NCI-H2171 treated with DMSO at 0.1 percent for 48 hours (cell line): ENCODE results near the gene SPRR2D.
"Not testable (repeated sequence)": the region's sequence is repeated elsewhere in the genome, so short reads cannot be mapped to it uniquely, and the experiment has no call there.

Experiments
- DNase-seq: peaks from one replicate; lab custom pipeline; 2025; lab: John Stamatoyannopoulos, UW

Gene SPRR2D

DNA sequence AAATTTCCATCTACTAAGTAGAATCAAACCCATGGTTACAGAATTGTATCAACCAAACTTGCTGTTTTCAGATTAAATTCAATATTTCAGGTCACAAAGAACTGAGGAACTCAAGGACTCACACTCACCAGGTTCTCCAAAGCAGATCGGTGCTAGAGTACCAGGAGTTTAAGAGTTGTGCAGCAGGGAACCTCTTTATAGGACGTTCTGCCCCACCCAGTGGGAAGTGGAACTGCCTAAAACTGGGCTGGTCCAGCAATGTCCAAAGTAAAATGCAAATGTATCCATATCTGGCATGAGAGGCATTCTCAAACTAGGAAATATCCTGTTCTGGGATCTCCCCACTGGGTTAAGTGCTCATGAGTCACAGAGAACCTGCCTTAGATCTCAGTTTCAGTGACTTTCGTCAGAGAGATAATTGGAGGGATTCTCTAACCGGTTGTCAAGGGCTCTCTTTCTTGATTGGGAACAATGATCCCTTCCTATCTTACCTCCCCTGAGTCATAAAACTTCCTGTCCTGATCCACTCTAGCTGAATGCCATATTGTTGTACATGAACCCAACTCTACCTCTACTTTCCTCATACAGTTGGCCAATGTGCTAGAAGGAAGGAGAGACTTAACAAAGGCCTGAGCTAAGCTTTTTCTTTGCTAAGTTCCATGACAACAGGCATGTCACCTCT lies at the start of gene SPRR2D:
SPRR2D (minus strand) TSS at position 171 of the 682 bp plus-strand sequence. CDS start 774 bp downstream, outside the sequence.
- no peak for DNase-seq

DNA sequence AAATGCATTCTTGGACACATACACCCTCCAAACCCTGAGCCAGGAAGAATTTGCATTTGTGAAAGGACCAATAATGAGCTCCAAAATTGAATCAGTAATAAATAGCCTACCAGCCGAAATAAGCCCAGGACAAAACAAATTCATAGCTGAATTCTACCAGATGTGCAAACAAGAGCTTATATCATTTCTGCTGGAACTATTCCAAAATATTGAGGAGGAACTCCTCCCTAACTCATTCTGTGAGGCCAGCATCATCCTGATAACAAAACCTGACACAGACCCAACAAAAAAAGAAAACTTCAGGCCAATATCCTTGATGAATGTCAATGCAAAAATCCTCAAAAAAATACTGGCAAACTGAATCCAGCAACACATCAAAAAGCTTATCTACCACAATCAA lies 46.7 kb upstream of the SPRR2D start:
- DNase-seq, result no peak

DNA sequence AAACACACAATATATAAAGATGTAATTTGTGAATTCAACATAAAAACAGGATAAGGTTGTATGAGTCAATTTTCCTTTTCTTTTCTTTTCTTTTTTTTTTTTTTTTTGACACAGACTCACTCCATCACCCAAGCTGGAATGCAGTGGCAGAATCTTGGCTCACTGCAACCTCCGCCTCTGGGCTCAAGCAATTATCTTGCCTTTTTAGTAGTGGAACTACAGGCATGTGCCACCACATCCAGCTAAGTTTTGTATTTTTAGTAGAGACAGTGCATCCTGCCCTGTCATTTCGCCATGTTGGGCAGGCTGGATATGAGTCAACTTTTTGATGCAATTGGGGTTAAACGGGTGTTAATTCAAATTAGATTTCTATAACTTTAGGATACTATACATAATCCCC lies 40.8 kb upstream of the SPRR2D start:
- no peak for DNase-seq

DNA sequence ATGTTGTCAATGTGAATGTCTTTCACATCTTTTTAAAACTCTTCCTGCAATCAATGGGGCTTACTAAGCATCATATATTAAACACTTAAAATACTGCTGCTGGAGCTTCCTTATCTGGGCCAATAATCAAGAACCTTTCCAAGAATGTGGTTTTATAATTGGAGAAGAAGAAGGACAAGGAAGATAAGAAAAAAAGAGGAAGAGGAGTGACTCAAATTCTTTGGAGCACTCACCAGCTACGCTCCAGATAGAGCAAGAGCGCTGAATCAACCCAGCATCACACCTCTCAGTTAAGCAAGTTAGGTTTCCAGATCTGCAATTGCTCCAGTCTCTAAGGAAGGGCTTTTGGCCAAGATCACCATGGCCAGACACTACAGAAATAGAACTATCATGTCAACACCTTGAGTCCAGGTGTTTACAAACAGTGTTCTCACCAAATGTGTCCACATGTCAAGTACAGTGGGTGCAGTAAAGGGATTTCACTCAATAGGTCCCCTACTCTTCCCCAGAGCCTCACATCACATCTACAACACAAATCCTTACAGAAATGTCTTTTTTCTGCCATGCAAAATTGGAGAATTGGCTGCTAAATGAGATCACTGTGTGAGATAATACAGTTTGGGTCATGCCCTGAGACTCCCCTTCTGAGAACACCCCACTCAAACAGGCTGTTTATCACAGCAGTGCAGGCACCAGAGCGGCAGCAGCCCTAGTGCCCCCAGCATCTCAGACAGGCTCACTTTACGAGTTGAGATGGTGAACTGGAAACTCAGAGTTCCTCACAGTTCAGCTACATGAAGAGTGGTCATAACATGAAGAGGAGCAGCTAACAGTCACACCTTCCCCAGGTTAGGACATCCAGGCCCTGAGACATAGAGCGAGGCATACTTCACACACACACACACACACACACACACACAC lies 32.1 kb upstream of the SPRR2D start:
- no peak for DNase-seq

DNA sequence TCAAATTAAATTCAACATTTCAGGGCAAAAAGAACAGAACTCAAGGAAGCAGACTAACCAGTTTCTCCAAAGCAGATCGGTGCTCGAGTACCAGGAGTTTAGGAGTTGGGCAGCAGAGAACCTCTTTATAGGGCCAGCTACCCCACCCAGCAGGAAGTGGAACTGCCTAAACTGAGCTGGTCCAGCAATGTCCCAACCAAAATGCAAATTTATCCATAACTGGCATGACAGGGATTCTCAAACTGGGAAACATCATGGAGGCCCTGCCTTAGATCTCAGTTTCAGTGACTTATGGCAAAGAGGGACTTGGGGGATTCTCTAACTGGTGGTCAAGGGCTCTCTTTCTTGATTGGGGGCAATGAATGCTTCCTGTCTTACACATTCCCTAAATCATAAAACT lies 30.6 kb upstream of the SPRR2D start, which contains the start of gene SPRR2B:
SPRR2B (minus strand) TSS at position 101 of the 400 bp plus-strand sequence. CDS start 772 bp downstream, outside the sequence.
- no peak for DNase-seq

DNA sequence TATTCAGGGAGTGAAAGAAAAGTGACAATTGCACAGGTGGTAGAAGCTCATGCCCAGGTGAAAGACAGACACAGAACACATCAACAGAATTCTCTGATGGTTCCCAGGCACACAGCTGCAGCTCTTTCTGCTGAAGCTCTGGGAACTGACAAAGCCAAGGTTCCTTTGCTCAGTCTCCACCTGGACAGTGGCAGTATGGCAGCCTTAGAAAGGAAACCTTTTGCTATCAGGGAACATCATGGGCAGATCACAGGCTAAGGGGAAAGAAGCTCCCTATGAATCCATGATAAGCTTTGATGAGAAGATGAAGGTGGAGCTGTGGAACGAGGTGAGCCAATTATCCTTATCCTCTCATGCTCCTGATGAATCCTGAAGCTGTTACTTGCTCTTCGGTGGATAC lies 29.3 kb upstream of the SPRR2D start:
- no peak for DNase-seq

DNA sequence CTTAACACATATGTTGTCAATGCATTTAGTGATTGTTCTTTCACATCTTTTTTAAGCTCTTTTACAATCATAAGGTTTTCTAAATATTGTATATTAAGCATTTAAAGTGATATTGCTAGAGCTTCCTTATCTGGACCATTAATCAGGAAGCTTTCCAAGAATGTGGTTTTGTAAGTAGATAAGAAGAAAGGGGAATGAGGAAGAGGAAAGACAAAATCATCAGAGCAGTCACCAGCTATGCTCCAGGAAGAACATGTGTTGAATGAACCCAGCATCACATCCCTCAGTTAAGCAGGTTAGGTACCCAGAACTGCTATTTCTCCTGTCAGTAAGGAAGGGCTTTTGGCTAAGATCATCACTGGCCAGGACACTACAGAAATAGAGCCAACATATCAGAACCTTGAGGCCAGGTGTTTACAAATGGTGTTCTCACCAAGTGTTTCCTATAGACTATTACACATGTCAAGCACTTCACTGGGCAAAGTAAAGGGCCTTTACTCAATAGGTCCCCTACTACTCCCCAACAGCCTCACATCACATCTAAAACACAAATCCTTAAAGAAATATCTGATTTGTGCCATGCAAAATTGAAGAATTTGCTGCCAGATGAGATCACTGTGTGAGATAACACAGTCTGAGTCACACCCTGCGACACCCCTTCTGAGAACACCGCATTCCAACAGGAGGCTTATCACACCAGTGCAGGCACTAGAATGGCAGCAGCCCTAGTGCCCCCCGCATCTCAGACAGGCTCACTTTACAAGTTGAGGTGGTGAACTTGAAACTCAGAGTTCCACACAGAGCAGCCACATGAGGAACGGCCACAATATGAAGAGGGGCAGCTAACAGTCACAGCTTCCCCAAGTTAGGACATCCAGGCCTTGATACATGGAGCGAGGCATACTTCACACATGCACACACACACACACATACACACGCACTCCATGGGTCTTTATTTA lies 18.2 kb upstream of the SPRR2D start:
- no peak for DNase-seq

DNA sequence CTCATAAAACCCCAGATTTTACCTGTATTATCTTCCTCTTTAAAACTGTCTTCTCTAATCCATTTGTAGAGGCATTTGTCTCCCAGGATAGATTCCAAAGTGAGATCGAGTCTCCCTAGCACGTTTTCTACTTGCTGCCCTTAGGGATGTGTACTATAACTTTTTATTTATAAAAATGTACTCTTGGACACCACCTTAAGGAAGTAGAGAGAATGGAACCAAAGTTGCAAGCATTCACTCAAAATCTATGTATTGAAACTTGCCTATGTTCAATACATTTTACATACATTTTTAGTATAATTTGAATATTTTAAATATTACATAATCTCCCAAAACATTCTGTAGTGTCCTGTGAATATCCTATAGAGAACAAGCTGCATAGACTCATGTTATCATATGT lies 17.2 kb upstream of the SPRR2D start:
- DNase-seq, result no peak

DNA sequence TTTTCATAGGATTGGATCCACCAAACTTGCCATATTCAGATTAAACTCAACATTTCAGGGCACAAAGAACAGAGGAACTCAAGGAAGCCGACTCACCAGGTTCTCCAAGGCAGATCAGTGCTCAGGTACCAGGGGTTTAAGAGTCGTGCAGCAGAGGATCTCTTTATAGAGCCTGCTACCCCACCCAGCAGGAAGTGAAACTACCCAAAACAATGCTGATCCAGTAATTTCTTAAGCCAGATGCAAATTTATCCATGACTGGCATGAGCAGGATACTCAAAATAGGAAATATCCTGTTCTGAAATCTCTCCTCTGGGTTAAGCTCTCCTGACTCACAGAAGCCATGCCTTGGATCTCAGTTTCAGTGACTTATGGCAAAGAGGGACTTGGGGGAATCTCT lies 16.5 kb upstream of the SPRR2D start, which contains the start of gene SPRR2A:
SPRR2A (minus strand) TSS at position 138 of the 400 bp plus-strand sequence. CDS start 777 bp downstream, outside the sequence.
- DNase-seq, result no peak

DNA sequence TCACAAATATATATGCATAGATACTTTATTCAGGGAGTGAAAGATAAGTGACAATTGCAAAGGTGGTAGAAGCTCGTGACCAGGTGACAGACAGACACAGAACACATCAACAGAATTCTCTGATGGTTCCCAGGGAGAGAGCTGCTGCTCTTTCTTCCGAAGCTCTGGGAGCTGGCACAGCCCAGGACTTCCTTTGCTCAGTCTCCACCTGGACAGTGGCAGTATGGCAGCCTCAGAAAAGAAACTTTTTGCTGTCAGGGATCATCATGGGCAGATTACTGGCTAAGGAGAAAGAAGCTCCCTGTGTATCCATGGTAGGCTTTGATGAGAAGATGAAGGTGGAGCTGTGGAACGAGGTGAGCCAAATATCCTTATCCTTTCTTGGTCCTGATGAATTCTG lies 15.2 kb upstream of the SPRR2D start:
- not testable (repeated sequence) for DNase-seq

DNA sequence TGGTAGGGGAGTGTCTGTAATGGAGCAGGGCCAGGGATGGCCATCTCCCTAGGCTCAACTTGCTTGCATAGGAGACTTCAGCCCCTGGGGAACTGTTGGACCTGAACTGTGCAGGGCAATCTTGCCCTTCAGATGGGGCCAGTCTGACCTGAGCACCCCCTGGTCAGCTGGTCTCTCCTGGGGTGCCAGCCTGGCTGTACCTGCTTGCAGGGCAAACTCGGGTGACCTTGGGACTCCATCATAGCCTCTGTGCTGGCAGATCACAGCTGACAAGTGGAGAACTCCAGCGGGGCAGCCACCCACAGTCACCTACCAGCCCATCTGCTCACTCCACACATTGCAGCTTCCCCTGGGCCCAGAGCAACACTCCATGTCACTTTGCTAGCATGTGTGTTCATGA lies 8.3 kb upstream of the SPRR2D start:
- no peak for DNase-seq

DNA sequence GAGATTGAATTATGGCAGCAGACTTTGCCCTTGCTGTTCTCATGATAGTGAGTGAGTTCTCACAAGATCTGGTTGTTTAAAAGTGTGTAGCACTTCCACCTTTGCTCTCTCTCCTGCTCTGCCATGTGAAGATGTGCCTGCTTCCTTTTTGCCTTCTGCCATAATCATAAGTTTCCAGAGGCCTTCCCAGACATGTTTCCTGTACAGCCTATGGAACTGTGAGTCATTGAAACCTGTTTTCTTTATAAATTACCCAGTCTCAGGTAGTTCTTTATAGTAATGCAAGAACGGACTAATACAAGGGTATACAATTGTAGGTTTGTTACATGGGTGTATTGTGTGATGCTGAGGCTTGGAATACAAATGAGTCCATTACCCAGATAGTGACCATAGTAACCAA lies 5.7 kb downstream of the SPRR2D start:
- no peak for DNase-seq

DNA sequence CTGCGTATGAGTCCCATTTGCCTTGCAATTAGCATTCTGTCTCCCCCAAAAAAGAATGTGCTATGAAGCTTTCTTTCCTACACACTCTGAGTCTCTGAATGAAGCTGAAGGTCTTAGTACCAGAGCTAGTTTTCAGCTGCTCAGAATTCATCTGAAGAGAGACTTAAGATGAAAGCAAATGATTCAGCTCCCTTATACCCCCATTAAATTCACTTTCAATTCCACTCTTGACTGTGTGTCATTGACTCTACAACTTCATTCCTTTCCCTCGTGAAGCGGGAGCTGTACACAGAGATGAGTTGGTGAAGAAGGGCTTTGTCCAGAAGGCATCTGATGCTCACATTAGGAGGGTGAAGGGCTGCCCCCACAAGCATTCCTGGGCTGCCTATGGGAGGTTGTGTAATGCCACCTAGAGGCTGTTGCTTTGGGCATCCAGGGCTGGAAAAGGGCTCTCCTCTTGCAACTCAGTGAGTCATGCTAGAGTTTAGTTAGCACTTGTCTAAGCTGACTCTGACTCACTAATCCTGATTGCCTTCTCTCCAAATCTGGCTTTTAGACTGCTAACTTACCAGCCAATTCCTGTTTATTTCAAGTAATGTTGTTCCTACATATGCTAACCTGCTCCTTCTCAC lies 8.1 kb downstream of the SPRR2D start:
- DNase-seq, result no peak

DNA sequence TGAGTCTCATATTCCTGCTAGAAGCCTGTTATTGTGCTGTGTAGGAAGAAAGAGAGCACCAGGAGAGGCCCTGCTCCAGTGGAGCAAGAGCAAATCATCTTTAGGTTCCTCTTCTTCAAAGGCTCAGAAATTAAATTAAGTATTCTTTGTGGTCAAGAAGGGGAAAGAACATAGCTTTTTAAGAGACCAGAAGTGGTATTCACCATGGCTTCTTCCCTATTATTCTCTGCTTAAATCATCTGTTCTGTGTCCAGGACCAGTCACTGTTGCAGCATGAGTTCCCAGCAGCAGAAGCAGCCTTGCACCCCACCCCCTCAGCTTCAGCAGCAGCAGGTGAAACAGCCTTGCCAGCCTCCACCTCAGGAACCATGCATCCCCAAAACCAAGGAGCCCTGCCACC lies 8.8 kb downstream of the SPRR2D start:
- DNase-seq, result no peak

DNA sequence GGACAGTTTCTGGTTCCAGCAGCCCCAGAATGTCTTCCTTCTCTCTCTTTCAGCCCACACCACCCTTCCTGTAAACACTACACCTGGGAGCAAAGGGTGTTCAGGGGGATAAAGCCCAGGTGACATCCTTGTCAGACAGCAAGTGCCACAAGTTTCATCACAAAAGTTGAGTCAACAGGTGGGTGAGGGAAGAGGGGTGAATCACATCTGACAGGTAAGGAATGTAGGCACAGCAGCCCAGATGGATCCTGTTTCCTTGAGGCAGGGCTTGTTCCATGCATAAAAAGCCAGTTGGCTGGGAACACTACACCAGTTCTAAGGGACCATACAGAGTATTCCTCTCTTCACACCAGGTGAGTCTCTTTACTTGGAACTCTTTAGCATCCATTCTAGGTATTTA lies 10.0 kb downstream of the SPRR2D start, which contains the start of gene SPRR1B:
SPRR1B (plus strand) TSS at position 309 of the 400 bp plus-strand sequence. CDS start 1,143 bp downstream, outside the sequence.
- DNase-seq, result no peak

DNA sequence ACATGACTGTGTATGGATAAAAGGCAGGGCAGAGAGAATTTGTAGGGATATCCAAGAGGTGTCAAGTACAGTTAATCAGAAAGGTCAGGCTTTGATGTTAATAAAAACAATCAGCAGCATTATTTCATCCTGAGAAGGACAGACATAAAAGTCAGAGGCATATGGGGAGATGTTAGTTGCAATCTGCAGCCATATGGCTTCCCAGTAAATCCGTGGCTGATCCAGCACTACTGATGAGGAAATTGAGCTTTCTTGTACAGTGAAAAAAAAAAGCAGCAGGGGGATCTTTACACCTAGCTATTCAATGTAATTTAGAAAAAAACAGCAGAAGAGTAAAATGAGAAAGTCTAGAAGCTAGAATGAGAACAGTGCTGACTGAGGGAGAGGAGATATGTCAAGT lies 12.2 kb downstream of the SPRR2D start:
- peak; percentile 41 for DNase-seq

DNA sequence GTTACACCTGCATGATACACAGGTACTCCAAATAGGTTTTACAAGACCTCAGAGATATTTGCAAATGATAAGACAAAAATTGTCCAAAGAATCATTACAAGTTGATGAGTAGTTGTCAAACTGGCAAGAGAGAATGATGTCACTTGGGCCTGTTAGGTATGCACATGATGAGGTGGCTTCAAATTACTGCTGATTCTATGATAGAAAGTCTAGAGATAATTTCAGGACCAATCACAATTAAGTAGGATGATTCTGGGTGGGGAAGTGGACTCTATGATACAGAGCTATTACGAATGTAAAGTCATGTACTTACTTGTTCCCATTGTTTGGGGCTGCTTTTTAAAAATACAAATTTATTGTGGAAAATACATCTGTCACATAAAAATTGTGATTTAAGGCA lies 15.1 kb downstream of the SPRR2D start:
- no peak for DNase-seq

DNA sequence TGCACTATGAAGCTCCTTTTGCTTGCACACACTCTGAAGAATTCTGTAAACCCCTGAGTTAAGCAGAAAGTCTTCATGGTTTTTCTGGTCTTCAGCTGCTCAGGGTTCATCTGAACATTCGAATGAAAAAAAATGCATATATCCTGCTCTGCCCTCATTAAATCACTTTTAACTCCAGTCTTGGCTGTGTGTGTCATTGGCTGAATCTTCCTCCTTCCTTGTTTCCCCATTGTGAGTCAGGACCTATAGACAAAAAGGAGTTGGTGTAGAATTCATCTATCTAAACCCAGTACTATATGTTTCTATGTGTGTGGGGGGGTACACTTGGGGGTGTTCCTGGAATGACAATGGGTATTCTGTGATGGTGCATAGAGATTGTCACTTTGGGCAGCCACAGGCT lies 16.5 kb downstream of the SPRR2D start:
- DNase-seq, result no peak

DNA sequence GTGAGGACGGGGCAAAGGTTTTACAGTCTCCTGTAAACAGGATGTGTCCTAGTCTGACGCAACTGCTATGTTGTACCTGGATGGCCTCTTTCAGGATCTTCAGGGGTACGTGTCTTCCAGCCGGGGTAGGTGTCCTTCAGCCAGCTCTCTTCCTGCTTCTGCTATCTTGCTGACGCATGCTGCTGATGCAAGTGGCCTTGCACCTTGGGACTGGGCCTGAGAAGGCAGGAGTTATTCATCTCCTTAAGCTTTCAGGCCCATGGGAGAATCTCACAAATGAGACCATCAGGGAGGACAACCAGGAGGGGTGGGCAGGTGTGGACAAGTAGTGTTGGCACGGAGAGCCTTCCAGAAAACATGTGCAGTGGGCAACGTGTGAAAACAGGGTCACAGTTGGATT lies 17.8 kb downstream of the SPRR2D start:
- DNase-seq, result no peak

DNA sequence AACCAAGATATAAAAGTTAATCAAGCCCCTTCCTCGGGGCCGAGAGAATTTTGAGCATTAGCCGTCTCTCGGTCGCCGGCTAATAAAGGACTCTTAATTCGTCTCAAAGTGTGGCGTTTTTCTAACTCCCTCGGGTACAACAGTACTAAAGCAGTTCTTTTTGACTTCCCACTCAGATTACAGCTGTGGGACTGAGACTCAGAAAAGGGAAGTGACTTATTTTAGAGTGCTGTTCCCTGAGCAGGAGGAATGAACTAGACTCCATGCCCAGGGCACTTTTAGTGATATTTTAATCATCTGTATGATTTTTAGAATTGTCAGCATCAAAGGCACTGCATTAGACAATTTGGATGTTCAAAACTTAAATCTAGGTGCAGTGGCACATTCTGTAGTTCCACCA lies 18.6 kb downstream of the SPRR2D start:
- not testable (repeated sequence) for DNase-seq

DNA sequence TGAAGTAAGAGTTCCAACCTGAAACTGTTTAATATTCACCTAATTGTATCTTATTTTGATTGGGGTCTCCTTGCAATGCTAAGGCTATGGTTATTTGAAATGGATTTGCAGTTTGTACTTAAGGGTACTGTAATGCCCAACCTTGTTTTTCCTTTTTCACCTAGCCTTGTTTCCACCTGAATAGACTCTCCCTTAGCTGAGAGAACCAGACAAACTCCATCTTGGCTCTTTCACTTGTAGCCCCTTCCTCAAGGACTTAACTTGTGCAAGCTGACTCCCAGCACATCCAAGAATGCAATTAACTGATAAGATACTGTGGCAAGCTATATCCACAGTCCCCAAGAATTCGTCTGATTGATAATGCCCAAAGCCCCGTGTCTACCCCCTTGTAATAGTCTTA lies 19.1 kb downstream of the SPRR2D start:
- DNase-seq, result not testable (repeated sequence)
